ENCODE measurements around the gene NTRK2. TPM values are rescaled to one million over a fixed set of nuclear protein-coding genes. Genes with fewer than 3 reads are reported as not detected.

The NTRK2 gene
- total RNA-seq, 4 donors from 2014 or later: 9.5 to 19.5 (median 12.3) TPM

DNA sequence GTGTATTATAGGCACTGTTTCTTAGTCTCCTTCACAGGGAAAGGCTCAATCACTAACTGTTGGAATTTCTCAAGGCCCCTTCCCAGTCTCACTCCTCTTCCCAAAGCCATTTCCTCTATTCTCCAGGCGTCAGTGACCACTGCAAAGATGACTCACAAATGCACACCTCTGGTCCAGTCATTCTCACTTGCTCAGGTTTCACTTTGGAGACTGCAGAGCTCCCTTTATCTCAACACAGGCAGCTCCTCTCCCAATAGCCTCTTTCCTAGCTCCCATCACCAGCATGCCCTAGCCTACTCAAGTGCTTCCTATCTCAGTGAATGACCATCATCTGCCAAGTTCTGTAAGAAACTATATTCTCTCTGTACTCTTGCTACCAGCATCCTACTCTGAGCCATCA, 323.6 kb downstream of the NTRK2 start:
- no peaks in the 10 kb centered on the region for H3K9me3 ChIP-seq
- 77% methylated on average over 1 of the region's 1 CpG for WGBS
- H3K36me3 ChIP-seq: no peaks in the 10 kb centered on the region
- H3K27me3 ChIP-seq: no peaks in the 10 kb centered on the region
- no peak overlapping the region for H3K4me3 ChIP-seq
- no peak overlapping the region for H3K27ac ChIP-seq
- no peaks in the 10 kb centered on the region for H3K4me1 ChIP-seq
- TF ChIP-seq POLR2AphosphoS5 (IDR thresholded peaks at IDR 0.05): no peak
- TF ChIP-seq EP300 (IDR thresholded peaks at IDR 0.05): no peak
- no peak for TF ChIP-seq CTCF (IDR thresholded peaks at IDR 0.05)
- TF ChIP-seq POLR2A (IDR thresholded peaks at IDR 0.05): no peak
- DNase-seq (ENCODE audit: low spot score in 2 of 2): no peak

- WGBS: 19% methylated on average over 4 of the region's 4 CpGs
- Histone ChIP-seq H3K36me3 (no peaks in the 10 kb centered on the region), H3K27ac (no peak overlapping the region), H3K27me3 (no peaks in the 10 kb centered on the region), H3K9me3 (peaks cover 3% of the 10 kb centered on the region), H3K4me1 (no peaks in the 10 kb centered on the region), H3K4me3 (no peak overlapping the region)
- no peak for DNase-seq (ENCODE audit: low spot score in 2 of 2)
- TF ChIP-seq POLR2A (IDR thresholded peaks at IDR 0.05) (no peak), EP300 (IDR thresholded peaks at IDR 0.05) (no peak), CTCF (IDR thresholded peaks at IDR 0.05) (no peak), POLR2AphosphoS5 (IDR thresholded peaks at IDR 0.05) (no peak)
Measured at GRCh38 chr9:84996029-84996428, 326.5 kb downstream of the NTRK2 start.

- Histone ChIP-seq H3K27me3 (no peaks in the 10 kb centered on the region), H3K4me3 (no peak overlapping the region), H3K4me1 (no peaks in the 10 kb centered on the region), H3K27ac (no peak overlapping the region), H3K9me3 (peaks cover 10% of the 10 kb centered on the region), H3K36me3 (no peaks in the 10 kb centered on the region)
- WGBS: 80% methylated on average over 3 of the region's 3 CpGs
- DNase-seq (ENCODE audit: low spot score in 2 of 2): no peak
- TF ChIP-seq POLR2A (IDR thresholded peaks at IDR 0.05) (no peak), EP300 (IDR thresholded peaks at IDR 0.05) (no peak), CTCF (IDR thresholded peaks at IDR 0.05) (no peak), POLR2AphosphoS5 (IDR thresholded peaks at IDR 0.05) (no peak)
Measured at GRCh38 chr9:84996716-84997115, 327.2 kb downstream of the NTRK2 start.

DNA sequence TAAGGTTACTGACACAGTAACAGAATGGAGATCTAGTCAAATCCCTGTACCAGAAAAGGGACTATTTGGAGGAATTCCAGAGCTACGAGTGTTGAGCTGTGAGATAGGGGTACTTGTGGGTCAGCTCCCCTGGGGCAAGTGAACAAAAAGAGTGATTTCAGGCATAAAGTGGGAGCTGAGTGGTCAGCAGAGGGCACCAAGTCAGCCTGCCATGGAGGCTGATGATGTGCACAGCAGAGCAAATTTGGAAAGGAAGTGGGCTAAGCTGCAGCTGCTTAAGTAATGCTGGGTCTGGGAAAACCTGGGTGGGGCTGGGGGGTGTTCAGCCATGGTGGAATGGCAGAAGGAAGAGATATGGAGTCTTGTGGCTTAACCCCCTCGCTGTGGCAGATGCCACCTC, 327.9 kb downstream of the NTRK2 start:
- no peaks in the 10 kb centered on the region for H3K36me3 ChIP-seq
- H3K9me3 ChIP-seq: peaks cover 11% of the 10 kb centered on the region
- H3K4me1 ChIP-seq: no peaks in the 10 kb centered on the region
- DNase-seq (ENCODE audit: low spot score in 2 of 2): no peak
- H3K27me3 ChIP-seq: no peaks in the 10 kb centered on the region
- H3K27ac ChIP-seq: no peak overlapping the region
- 76% methylated on average over 1 of the region's 2 CpGs for WGBS
- H3K4me3 ChIP-seq: no peak overlapping the region
- TF ChIP-seq EP300 (IDR thresholded peaks at IDR 0.05) (no peak), POLR2A (IDR thresholded peaks at IDR 0.05) (no peak), CTCF (IDR thresholded peaks at IDR 0.05) (no peak), POLR2AphosphoS5 (IDR thresholded peaks at IDR 0.05) (no peak)

DNA sequence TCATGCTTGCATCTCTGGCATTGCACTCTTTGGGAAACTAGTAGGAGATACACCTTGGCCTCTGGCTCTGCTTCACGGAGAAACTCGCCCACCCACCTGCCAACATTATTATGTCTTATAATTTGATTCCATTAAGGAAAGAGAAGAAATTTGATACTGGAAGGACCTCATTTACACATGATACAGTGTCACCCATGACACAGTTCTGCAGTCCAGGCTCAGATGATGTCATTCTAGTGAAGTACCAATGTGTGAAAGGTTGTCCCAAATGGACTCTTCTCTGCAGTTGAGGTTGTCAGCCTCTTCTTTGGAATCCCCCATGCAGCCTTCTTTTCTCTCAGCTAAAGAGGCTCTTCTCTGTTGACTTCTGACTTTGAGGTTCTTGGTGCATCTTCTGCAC, 329.1 kb downstream of the NTRK2 start:
- no peaks in the 10 kb centered on the region for H3K4me1 ChIP-seq
- DNase-seq (ENCODE audit: low spot score in 2 of 2): no peak
- WGBS: 65% methylated on average over 2 of the region's 2 CpGs
- TF ChIP-seq CTCF (IDR thresholded peaks at IDR 0.05): no peak
- TF ChIP-seq POLR2AphosphoS5 (IDR thresholded peaks at IDR 0.05): no peak
- H3K27ac ChIP-seq: no peak overlapping the region
- peaks cover 11% of the 10 kb centered on the region for H3K9me3 ChIP-seq
- no peaks in the 10 kb centered on the region for H3K27me3 ChIP-seq
- no peaks in the 10 kb centered on the region for H3K36me3 ChIP-seq
- H3K4me3 ChIP-seq: no peak overlapping the region

Measured in suprapubic skin (tissue), 4 donors.